Mononuclear cell (primary cell): ENCODE measurements around the gene SCRT2. TPM values are rescaled to one million over a fixed set of nuclear protein-coding genes. Genes with fewer than 3 reads are reported as not detected.

Experiments
- H3K27me3 ChIP-seq: 2 replicates; pipeline ENCODE4 v1.6.0; 2011; ENCODE audit warnings: low read length, control low read depth; ENCODE audit not compliant: insufficient read depth
- H3K4me1 ChIP-seq: 2 replicates; pipeline ENCODE4 v1.5.1; 2011; ENCODE audit warnings: mild to moderate bottlenecking, low read length, control low read depth; ENCODE audit not compliant: insufficient read depth
- H3K4me3 ChIP-seq: 2 replicates; pipeline ENCODE4 v1.5.1; 2011; ENCODE audit warnings: mild to moderate bottlenecking, low read length, moderate library complexity
- H3K9me3 ChIP-seq: 2 replicates; pipeline ENCODE4 v1.5.1; 2011; ENCODE audit warnings: low read depth, mild to moderate bottlenecking, control low read depth, low read length
- total RNA-seq: library from RNA; depleted of rRNA; stranded (reverse); fragments of >200 nt; gene quantifications from one replicate; pipeline ENCODE4 v1.2.3, GENCODE V29; 2012

The SCRT2 gene
- total RNA-seq, 1 donor = not detected

DNA sequence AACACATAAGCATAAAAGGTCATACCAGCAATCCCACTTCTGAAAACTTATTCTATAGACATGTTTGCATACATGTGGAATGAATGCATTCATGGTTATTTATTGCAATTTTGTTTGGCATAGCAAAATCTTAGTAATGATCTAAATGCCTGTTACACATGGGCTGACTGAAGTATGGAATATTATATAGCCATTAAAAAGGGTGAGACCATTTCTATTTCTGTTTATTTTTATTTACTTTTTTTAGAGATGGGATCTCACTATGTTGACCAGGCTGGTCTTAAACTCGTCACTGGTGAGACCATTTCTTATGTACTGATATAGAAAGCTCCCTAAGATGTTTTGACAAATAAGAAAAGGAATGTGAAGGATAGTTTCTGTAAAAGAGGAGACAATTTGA lies 14.3 kb upstream of the SCRT2 start:
- H3K4me3 ChIP-seq = no peak overlapping the region
- H3K9me3 ChIP-seq = no peaks in the 10 kb centered on the region
- H3K4me1 ChIP-seq = no peaks in the 10 kb centered on the region
- H3K27me3 ChIP-seq = no peaks in the 10 kb centered on the region

DNA sequence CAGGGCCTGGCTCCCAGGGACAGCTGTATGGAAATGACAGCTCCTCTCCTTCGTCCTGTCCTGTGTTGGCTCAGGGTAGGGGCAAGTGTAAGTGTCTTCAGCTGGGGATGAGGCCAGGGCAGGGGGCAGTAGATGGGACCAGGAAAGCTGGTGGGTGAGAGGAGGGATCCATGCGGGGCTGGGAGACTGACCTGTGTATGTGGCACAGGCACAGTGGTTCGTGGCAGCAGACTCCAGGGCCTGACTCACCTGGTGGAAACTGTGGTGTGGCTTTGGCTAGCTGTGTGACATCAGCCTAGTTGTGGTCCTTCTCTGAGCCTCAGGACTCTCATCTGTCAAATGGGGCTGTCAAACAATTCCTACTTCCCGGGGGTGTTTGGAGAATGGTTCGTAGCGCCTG lies 13.7 kb upstream of the SCRT2 start:
- no peak overlapping the region for H3K4me3 ChIP-seq
- no peaks in the 10 kb centered on the region for H3K4me1 ChIP-seq
- no peaks in the 10 kb centered on the region for H3K9me3 ChIP-seq
- no peaks in the 10 kb centered on the region for H3K27me3 ChIP-seq

DNA sequence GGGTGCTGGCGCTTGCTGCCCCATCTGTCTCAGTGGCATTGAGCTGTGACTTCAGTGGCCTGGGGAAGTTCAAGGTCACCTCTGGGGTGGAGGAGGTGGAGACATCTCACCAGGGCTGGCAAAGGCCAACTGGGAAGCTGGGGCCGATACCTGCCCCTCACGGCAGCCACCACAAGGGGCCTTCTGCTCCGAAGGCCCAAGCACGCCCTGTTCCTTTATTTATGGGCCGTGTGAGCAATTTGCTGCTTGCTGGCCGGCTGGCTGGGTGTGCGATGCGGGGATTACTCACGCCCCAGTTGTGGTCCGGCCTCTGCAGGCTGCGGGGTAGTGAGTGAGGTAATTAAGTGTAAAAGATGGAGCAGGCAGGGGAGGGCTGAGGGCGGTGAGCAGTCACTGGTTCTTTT lies 13.2 kb upstream of the SCRT2 start:
- no peaks in the 10 kb centered on the region for H3K4me1 ChIP-seq
- no peaks in the 10 kb centered on the region for H3K9me3 ChIP-seq
- H3K27me3 ChIP-seq = no peaks in the 10 kb centered on the region

DNA sequence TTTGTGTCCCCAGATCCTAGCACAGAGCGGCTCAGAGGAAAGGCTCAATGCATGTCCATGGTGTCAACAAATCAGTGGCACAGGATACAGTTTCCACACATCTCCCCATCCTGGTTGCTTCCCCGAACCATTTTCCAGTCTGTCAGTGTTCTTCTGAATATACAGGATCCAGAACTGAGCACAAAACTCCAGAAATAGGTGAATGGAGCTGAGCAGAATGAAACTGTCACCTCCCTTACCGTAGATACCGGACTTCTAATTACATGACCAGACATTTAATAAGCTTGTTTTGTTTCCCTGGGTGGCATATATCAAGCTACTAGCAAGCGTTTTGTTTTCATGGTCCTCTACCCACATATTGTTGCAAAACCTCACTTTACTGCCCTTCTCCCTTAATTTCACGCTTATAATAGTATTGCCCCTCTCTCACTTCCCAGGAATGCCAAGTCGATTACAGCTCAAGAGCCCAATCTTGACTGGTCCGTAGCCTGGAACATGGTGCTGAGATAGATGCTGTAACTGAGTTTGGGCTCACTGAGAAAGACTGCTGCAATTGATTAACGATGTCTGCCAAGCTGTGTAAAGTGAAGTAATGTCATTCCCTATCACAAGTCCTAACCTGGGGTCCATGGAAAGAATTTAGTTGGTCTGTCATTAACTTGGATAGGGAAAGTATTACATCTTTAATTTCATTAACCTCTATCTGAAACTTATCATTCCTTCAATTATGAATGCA lies 12.0 kb upstream of the SCRT2 start:
- Histone ChIP-seq H3K4me1 (no peaks in the 10 kb centered on the region), H3K4me3 (no peak overlapping the region), H3K27me3 (no peaks in the 10 kb centered on the region), H3K9me3 (no peaks in the 10 kb centered on the region)

More for the DNA sequence above, 13.2 kb upstream of the SCRT2 start:
- no peak overlapping the region for H3K4me3 ChIP-seq

DNA sequence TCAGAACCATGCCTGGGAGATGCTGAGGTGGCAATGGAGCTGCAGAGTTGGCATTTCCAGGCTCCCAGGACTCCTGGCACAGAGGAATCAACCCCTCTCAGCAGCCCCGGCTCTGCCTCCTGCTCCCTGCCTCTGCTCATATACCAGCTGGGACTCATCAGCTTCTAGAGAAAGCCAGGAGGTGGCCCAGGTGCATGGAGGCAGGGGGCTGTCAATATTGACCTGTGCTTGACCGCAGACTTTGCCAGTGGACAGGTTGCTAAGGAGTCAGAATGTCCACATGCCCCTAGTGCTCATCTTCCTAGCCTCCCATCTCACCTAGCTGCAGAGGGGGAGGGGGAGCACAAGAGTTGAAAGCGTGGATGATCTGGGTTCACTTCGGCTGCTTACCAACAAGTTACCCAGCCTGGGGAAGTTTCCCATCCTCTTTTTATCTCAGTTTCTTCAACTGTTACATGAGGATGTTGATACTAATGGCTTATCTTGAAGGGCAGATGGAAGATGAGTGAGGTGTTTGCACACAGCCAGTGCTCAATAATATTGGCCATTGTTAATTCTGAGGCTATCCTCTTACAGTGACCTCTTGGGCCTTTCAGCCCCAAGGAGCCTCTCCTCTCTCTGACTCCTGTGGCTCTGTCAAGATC lies 9.2 kb upstream of the SCRT2 start:
- Histone ChIP-seq H3K9me3 (no peaks in the 10 kb centered on the region), H3K4me1 (peaks cover 1% of the 10 kb centered on the region), H3K27me3 (no peaks in the 10 kb centered on the region), H3K4me3 (no peak overlapping the region)

DNA sequence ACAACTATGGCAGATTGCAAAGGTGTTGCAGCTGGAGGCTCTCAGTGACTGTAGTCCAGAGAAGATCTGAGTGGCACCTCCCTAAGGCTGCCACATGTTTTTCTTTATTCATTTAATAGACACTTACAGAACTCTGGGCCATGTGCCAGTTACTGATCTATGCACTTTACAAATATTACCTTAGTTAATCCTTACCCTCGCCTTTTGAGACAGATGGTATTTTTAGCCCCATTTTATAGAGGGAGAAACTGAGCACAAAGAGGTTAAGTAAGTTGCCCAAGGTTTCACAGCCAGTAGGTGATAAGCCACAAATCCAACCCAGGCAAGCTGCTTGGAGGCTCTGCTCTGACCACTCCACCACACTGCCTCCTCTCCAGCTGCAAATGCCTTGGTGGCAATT lies 6.5 kb upstream of the SCRT2 start:
- no peaks in the 10 kb centered on the region for H3K9me3 ChIP-seq
- H3K4me3 ChIP-seq = no peak overlapping the region
- peaks cover 19% of the 10 kb centered on the region for H3K27me3 ChIP-seq
- H3K4me1 ChIP-seq = peaks cover 8% of the 10 kb centered on the region

DNA sequence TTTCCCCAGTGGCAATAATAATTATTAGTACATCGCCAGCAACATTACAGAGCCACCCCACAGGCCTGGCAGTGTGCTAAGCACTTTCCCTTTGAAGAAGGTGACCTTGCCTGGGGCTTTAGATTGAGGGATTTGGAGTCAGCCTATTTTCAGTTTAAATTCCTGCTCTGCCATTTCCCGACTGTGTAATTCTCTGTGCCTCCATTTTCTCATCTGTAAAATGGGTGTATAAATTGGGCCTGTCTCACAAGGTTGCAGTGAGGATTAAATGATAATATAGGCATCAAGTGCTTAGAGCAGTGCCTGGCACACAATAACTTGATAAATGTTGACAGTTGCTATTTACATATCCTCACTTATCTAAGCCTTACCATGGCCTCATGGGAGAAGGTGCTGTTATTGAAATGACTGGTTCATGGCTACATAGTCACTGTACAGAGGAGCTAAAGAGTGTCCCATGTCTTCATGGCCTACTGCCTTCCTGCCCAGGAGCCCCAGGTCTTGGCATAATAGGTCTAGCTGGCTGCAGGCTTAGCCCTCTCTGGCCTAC lies 5.1 kb upstream of the SCRT2 start:
- Histone ChIP-seq H3K4me3 (no peak overlapping the region), H3K4me1 (peaks cover 21% of the 10 kb centered on the region), H3K9me3 (no peaks in the 10 kb centered on the region), H3K27me3 (peaks cover 31% of the 10 kb centered on the region)

DNA sequence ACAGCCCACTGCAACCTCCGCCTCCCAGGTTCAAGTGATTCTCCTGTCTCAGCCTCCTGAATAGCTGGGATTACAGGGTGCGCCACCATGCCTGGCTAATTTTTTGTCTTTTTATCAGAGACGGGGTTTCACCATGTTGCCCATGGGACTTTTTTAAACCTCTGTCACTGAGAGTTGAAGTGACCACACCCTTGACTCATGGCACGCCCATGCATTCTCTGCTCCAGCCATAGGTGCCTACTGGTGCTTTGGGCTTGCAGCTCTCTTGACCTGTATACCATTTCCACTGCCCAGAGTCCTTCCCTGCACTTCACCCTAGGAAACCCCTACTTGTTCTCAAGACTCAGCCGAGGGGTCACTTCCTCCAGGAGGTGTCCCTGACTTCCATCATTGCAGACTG lies 2.4 kb upstream of the SCRT2 start:
- Histone ChIP-seq H3K4me3 (no peak overlapping the region), H3K27me3 (peaks cover 55% of the 10 kb centered on the region), H3K4me1 (peaks cover 22% of the 10 kb centered on the region), H3K9me3 (no peaks in the 10 kb centered on the region)

DNA sequence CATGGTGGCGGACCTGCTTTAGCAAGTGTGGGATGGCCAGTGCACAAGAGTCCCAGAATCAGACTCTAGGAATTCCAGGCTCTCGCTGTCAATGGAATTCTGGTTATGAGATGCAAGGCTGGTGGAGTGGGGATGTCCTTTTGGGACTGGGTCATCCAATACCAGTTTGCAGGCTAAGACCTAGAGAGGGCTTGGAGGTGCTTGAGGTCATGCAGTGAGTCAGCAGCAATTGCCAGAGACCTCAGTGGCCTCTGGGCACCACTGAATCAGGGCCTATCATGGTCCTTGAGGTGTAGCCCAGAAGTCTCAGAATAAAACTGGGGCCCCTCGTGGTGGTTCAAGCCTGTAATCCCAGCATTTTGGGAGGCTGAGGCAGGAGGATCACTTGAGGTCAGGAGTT lies 1.4 kb upstream of the SCRT2 start:
- Histone ChIP-seq H3K9me3 (no peaks in the 10 kb centered on the region), H3K27me3 (peaks cover 59% of the 10 kb centered on the region), H3K4me3 (no peak overlapping the region), H3K4me1 (peaks cover 22% of the 10 kb centered on the region)

DNA sequence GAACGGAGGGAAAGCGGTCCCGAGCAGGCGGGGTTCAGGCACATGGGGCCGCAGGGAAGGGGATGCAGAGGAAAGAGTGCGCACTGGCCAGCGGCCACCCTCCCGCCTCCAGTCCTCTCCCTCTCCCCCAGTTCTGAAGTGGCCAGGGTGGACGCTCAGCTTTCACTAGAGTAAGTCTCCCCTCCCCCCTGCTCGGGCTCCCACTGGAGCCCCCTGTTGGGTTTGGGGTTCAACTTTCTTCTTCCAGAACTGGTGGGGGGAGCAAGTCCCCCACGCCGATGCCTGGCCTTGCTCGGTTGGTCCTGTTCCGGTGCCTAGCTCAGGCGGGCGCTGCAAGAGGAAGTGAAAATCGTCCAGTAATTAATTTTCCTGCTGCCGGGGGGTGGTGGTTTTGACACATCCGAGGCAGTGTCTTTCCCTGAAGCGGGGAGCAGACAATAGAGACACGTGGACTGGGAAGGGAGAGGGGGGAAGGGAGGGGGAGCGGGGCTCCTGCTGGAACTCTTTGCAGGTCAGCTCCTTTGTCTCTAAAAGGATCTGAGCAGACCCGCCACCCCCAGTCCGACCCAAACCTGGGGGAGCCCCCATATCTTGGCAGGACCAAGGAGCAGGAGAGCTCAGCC lies 824 bp upstream of the SCRT2 start:
- Histone ChIP-seq H3K27me3 (peaks cover 61% of the 10 kb centered on the region), H3K4me3 (no peak overlapping the region), H3K9me3 (no peaks in the 10 kb centered on the region), H3K4me1 (peaks cover 22% of the 10 kb centered on the region)

DNA sequence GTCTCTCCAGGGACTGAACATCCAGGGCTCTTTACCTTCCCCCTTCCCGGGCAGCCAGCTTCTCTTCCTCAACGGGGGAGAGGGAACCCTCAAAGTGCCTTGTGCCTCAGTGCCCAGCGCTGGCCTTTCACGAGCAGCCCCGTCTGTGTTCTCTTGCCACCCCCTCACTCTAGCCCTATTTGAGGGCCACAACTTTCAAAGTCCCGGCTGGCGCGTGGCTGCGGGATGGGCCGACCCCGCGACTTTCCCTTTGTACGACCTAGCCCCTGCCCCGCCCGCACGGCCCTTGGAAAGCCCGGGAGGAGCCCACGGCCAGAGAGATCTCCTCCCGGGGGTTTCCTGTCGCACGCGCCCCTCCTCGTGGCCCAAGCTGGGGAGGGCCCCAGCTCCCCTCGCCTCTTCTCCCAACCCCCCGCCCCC lies 559 bp downstream of the SCRT2 start:
- H3K4me1 ChIP-seq = peaks cover 22% of the 10 kb centered on the region
- peaks cover 68% of the 10 kb centered on the region for H3K27me3 ChIP-seq
- no peak overlapping the region for H3K4me3 ChIP-seq
- no peaks in the 10 kb centered on the region for H3K9me3 ChIP-seq

DNA sequence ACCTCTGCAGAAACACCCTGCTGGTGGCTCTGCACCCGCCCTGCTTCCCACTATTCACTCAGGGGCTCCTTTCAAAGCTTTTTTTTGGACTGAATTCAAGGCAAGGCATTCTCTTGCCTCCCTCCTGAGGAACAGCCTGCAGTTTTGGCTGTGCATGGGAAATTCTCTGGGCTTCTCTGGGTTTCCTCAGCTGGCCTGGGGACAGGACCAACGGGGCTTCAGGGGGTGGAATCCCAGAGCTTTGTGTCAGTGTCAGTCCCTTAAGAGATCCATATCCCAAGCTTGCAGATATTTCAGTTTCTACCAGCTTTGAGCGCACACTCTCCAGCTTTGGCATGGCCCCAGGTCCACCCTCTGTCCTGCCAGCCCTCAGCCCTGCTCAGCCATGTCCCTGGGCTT lies 2.0 kb downstream of the SCRT2 start:
- H3K9me3 ChIP-seq = no peaks in the 10 kb centered on the region
- no peak overlapping the region for H3K4me3 ChIP-seq
- H3K4me1 ChIP-seq = peaks cover 15% of the 10 kb centered on the region
- H3K27me3 ChIP-seq = peaks cover 59% of the 10 kb centered on the region

DNA sequence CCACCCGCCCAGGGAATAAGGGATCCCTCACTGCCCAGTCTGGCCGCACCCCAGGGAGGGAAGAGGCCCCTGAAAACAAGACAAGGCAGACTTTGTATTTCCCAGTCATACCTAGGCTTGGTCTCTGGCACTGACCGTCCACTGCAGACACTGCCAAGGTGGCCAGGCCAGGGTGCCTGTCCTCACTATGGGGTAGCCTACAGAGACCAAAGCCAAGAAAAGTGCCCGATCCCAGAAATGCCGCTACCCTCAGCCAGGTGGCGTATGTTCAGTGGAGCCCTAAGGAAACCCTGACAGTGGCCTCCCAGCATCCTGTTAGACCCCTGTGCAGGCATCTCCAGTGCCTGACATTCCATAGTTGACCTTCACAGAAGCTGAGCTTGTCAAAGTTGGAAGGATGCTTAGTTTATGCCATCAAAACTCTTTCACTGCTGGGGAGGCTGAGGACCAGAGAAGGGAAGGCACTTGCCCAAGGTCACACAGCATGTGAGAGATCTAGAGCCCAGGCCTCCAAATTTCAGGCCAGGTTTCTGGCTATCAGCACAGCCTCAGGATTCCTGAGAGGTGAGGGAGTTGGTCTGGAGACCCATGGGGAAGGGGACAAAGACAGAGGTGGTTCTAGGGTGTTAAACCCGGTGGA lies 2.5 kb downstream of the SCRT2 start:
- H3K9me3 ChIP-seq = no peaks in the 10 kb centered on the region
- H3K27me3 ChIP-seq = peaks cover 57% of the 10 kb centered on the region
- H3K4me3 ChIP-seq = no peak overlapping the region
- H3K4me1 ChIP-seq = peaks cover 15% of the 10 kb centered on the region

DNA sequence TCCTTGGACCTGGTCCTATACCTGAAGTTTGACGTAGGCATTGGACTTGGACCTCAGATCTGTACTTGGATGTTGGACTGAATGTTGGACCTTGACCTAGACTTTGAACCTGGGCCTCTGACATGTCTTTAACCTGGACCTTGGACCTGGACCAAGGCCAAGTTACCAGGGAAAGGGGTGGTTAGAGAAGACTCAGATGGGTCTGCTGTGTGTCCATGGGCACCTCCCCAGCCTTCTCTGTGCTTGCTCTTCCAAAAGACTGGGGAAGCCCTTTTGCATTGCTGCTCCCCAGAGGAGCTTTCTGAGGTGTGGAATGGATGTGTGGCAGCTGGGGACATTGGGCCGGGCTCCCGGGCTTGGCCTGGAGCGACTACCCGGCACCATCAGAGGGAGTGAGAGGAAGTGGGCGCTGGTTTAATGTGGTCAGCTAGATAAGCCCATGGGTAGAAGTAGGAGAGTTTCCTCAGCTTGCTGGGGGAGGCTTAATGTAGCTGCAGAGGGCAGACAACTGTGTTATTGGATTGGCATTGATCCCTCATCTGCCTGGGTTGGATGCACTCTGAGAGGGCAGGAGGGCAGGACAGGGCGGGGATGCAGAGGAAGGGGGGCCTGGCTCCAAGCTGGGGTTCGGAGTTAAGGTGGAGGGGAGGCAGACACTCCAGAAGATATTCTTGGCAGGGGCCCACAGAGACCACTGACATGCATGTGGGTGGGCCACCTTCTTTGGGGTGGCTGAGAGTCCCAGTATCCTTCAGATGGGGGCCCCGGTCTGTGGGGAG lies 4.2 kb downstream of the SCRT2 start:
- H3K27me3 ChIP-seq = peaks cover 52% of the 10 kb centered on the region
- no peak overlapping the region for H3K4me3 ChIP-seq
- H3K4me1 ChIP-seq = peaks cover 9% of the 10 kb centered on the region
- H3K9me3 ChIP-seq = no peaks in the 10 kb centered on the region
